ENCODE measurements around the gene SYNPO2.

Gene SYNPO2

DNA sequence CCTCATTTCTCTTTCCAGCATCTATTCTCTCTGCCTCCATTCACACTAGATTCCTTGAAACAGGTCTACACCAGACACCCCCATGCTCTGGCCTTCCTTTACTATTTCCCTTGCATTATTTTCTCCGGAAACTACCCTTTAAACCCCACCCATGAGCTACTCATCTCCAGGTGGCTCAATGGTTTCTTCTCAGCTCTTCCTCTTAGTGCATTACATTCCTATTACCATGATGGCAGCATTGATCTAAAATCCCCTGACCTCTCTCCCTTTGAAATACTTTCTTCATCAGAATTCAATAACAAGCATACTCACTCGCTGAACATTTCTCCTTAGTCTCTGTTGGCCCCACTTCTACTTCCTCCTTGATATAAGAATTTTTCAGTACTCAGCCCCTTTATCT is 94.6 kb downstream of the SYNPO2 start:
- Mint-ChIP-seq H3K27me3 (ENCODE audit: low read depth) (peaks cover 10% of the 10 kb centered on the region), H3K27ac (no peak overlapping the region), H3K36me3 (ENCODE audit: low read depth) (no peaks in the 10 kb centered on the region), H3K4me1 (ENCODE audit: low read depth) (no peaks in the 10 kb centered on the region), H3K9me3 (no peaks in the 10 kb centered on the region), H3K4me3 (no peak overlapping the region)

DNA sequence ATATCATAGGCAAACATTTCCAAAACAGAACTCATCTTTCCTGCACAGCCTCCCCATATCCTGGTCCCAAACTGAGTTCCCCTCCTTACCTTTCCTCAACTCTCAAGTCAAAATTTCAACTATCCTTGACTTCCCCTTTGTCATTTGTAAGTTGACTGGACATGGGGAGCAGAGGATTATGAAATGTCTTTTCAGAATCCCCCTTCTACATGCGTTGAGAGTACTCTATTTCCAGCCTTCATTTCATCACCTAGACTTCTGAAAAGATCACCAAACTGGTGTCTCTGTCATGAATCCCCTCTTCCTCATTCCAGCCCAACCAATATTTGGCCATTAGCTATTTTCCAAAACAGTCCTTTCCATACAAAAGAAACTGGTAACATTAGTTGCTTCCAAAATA is 95.2 kb downstream of the SYNPO2 start:
- Mint-ChIP-seq H3K27ac (no peak overlapping the region), H3K36me3 (ENCODE audit: low read depth) (no peaks in the 10 kb centered on the region), H3K4me3 (no peak overlapping the region), H3K9me3 (no peaks in the 10 kb centered on the region), H3K27me3 (ENCODE audit: low read depth) (peaks cover 10% of the 10 kb centered on the region), H3K4me1 (ENCODE audit: low read depth) (no peaks in the 10 kb centered on the region)

- H3K4me1 Mint-ChIP-seq (ENCODE audit: low read depth): no peaks in the 10 kb centered on the region
- H3K27me3 Mint-ChIP-seq (ENCODE audit: low read depth): peaks cover 10% of the 10 kb centered on the region
- H3K4me3 Mint-ChIP-seq: no peak overlapping the region
- H3K9me3 Mint-ChIP-seq: no peaks in the 10 kb centered on the region
- H3K27ac Mint-ChIP-seq: no peak overlapping the region
- H3K36me3 Mint-ChIP-seq (ENCODE audit: low read depth): no peaks in the 10 kb centered on the region
Observed at GRCh38 chr4:118985170-118986000, 96.7 kb downstream of the SYNPO2 start.

- peaks cover 4% of the 10 kb centered on the region for H3K27me3 Mint-ChIP-seq (ENCODE audit: low read depth)
- no peak overlapping the region for H3K4me3 Mint-ChIP-seq
- H3K36me3 Mint-ChIP-seq (ENCODE audit: low read depth): no peaks in the 10 kb centered on the region
- no peaks in the 10 kb centered on the region for H3K9me3 Mint-ChIP-seq
- H3K27ac Mint-ChIP-seq: no peak overlapping the region
- H3K4me1 Mint-ChIP-seq (ENCODE audit: low read depth): no peaks in the 10 kb centered on the region
Observed at GRCh38 chr4:118987959-118988634, 99.4 kb downstream of the SYNPO2 start.

DNA sequence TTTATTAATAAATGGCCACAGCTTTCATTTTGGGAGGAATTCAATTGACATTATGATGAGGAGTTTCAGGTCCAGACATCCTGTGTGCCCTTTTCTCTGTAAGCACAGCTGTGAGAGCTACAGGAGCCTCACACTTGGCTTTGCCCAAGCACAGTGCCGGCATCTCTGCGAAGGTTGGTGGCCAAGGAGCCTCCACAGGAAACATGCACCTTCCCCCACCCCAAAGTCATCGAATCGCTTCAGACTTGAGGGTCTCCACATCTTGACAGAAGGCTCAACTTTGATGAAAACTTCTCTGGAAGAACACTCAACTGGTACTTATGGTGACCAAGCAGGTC is 100.0 kb downstream of the SYNPO2 start:
- Mint-ChIP-seq H3K4me1 (ENCODE audit: low read depth) (no peaks in the 10 kb centered on the region), H3K4me3 (no peak overlapping the region), H3K27me3 (ENCODE audit: low read depth) (no peaks in the 10 kb centered on the region), H3K27ac (no peak overlapping the region), H3K9me3 (no peaks in the 10 kb centered on the region), H3K36me3 (ENCODE audit: low read depth) (no peaks in the 10 kb centered on the region)

GRCh38 chr4:118989098-118990080 is 100.7 kb downstream of the SYNPO2 start:
- Mint-ChIP-seq H3K4me3 (no peak overlapping the region), H3K36me3 (ENCODE audit: low read depth) (no peaks in the 10 kb centered on the region), H3K27me3 (ENCODE audit: low read depth) (no peaks in the 10 kb centered on the region), H3K4me1 (ENCODE audit: low read depth) (no peaks in the 10 kb centered on the region), H3K27ac (no peak overlapping the region), H3K9me3 (no peaks in the 10 kb centered on the region)

DNA sequence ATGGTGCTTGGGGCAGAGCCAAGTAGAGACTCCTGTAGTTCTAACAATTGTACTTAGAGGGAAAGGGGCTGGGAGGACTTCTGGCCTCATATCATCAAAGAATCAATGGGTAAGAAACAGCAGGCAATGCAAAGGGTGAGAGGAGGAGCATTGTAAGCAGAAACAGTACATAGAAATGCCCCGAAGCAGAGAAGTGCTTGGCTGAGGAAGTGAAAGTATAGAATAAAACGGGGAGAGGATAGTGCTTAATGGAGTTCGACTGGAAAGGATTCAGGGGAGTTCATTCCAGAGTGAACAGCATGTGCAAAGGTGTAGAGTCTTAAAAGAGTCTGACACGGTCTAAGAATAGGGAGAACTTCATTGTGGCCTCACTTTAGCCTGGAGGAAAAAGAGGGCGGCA is 103.0 kb downstream of the SYNPO2 start:
- H3K9me3 Mint-ChIP-seq: no peaks in the 10 kb centered on the region
- H3K36me3 Mint-ChIP-seq (ENCODE audit: low read depth): no peaks in the 10 kb centered on the region
- no peak overlapping the region for H3K4me3 Mint-ChIP-seq
- H3K27me3 Mint-ChIP-seq (ENCODE audit: low read depth): no peaks in the 10 kb centered on the region
- H3K4me1 Mint-ChIP-seq (ENCODE audit: low read depth): no peaks in the 10 kb centered on the region
- H3K27ac Mint-ChIP-seq: no peak overlapping the region

DNA sequence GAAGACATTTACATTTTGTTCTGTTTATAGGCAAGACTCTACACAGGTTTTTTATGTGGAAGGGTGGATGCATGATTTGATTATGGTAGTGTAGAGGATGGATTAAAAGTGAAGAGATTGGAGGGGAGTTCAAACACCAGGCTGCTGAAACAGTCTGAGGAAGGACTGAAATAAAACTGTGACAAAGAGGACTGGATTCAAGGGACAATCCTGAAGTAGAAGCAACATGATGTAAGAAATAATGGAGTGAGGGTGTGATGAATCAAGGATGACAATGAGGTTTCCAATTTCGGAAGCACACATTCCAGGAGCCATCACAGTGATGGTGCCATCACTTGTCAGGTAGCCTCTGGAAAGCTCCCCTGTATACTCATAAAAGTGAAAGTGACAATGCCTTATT is 103.5 kb downstream of the SYNPO2 start:
- H3K36me3 Mint-ChIP-seq (ENCODE audit: low read depth): no peaks in the 10 kb centered on the region
- no peak overlapping the region for H3K4me3 Mint-ChIP-seq
- no peaks in the 10 kb centered on the region for H3K4me1 Mint-ChIP-seq (ENCODE audit: low read depth)

GRCh38 chr4:118993333-118993732 is 104.7 kb downstream of the SYNPO2 start:
- H3K4me3 Mint-ChIP-seq: no peak overlapping the region
- no peaks in the 10 kb centered on the region for H3K36me3 Mint-ChIP-seq (ENCODE audit: low read depth)
- no peak overlapping the region for H3K27ac Mint-ChIP-seq
- no peaks in the 10 kb centered on the region for H3K4me1 Mint-ChIP-seq (ENCODE audit: low read depth)
- H3K27me3 Mint-ChIP-seq (ENCODE audit: low read depth): no peaks in the 10 kb centered on the region
- H3K9me3 Mint-ChIP-seq: no peaks in the 10 kb centered on the region

More for the DNA sequence above, 103.5 kb downstream of the SYNPO2 start:
- no peaks in the 10 kb centered on the region for H3K9me3 Mint-ChIP-seq
- H3K27me3 Mint-ChIP-seq (ENCODE audit: low read depth): no peaks in the 10 kb centered on the region
- H3K27ac Mint-ChIP-seq: no peak overlapping the region

DNA sequence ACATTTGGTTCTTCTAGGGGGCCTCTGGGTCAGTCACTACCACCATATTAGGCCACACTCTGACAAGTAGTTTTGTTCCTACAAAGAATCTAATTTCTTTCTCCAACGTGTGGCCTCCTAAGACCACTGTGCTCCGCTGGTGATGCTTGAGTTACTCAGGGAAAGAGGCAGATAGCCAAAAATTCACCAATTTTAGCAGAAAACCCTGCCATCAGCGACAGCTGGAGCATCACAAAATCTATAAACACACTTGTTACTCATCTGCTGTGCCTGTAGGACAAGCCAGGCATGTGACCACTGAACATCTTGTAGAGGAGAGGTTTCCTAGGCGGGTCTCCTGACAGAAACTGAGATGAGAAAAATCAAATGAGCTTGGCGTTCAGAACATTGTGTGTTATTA is 105.4 kb downstream of the SYNPO2 start:
- H3K36me3 Mint-ChIP-seq (ENCODE audit: low read depth): no peaks in the 10 kb centered on the region
- no peaks in the 10 kb centered on the region for H3K4me1 Mint-ChIP-seq (ENCODE audit: low read depth)

DNA sequence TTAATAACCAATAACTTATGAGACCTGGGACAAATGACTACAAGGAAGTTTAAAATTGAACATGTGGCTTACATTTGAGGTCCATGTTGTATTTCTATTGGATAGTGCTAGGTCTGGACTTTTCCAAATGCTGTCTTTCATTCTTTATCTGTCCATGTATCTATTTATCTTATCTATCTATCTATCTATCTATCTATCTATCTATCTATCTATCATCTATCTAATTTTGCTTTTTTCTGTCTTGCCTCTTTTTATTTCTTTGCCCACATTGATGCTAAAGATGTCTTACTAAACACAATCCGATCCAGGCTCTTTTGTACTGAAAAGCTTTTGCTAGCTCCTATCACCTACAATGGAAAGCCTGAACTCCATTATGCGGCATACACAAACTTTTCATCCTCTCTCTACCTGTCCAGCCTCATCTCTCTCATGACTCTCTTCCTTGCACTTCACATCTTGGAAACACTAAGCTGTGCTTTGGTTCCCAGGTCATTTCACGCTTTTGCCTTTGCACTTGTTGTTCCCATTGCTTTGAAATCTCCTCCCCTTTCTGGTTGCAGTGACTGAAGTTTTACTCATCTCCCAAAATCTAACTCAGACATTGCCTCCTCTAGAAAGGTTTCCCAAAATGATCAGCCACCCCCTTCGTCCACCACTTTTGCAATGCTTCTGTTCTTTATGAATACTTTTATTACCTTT is 107.2 kb downstream of the SYNPO2 start:
- Mint-ChIP-seq H3K27ac (no peak overlapping the region), H3K4me1 (ENCODE audit: low read depth) (no peaks in the 10 kb centered on the region), H3K27me3 (ENCODE audit: low read depth) (peaks cover 3% of the 10 kb centered on the region), H3K36me3 (ENCODE audit: low read depth) (no peaks in the 10 kb centered on the region), H3K4me3 (no peak overlapping the region), H3K9me3 (no peaks in the 10 kb centered on the region)

More for the DNA sequence above, 105.4 kb downstream of the SYNPO2 start:
- Mint-ChIP-seq H3K9me3 (no peaks in the 10 kb centered on the region), H3K4me3 (no peak overlapping the region), H3K27me3 (ENCODE audit: low read depth) (peaks cover 3% of the 10 kb centered on the region), H3K27ac (no peak overlapping the region)

GRCh38 chr4:118997601-118998000 is 108.9 kb downstream of the SYNPO2 start:
- H3K4me1 Mint-ChIP-seq (ENCODE audit: low read depth): no peaks in the 10 kb centered on the region
- H3K27ac Mint-ChIP-seq: no peak overlapping the region
- H3K4me3 Mint-ChIP-seq: no peak overlapping the region
- H3K36me3 Mint-ChIP-seq (ENCODE audit: low read depth): no peaks in the 10 kb centered on the region
- H3K27me3 Mint-ChIP-seq (ENCODE audit: low read depth): peaks cover 5% of the 10 kb centered on the region
- H3K9me3 Mint-ChIP-seq: no peaks in the 10 kb centered on the region

DNA sequence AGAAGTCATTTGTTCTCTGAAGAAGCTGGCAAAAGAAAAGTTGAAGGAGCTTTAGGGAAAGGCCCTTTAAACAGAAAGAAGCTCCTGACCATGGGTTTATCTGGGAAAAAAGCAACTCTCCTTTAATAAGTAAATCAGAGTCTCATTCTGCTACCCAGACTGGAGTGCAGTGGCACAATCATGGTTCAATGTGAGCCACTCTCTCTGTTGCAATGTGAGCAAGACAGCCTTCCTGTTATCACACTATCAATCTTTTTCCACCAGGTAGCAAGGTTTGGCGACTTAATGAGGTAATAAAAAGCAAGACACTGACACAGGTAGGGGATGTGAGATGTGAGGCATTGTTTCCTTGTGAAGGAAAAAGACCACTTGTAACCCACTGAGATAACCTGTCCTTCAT is 111.3 kb downstream of the SYNPO2 start:
- Mint-ChIP-seq H3K9me3 (no peaks in the 10 kb centered on the region), H3K4me3 (no peak overlapping the region), H3K27ac (no peak overlapping the region), H3K36me3 (ENCODE audit: low read depth) (no peaks in the 10 kb centered on the region), H3K27me3 (ENCODE audit: low read depth) (peaks cover 6% of the 10 kb centered on the region), H3K4me1 (ENCODE audit: low read depth) (no peaks in the 10 kb centered on the region)

- Mint-ChIP-seq H3K4me3 (no peak overlapping the region), H3K27ac (no peak overlapping the region), H3K9me3 (no peaks in the 10 kb centered on the region), H3K27me3 (ENCODE audit: low read depth) (peaks cover 6% of the 10 kb centered on the region), H3K36me3 (ENCODE audit: low read depth) (no peaks in the 10 kb centered on the region), H3K4me1 (ENCODE audit: low read depth) (no peaks in the 10 kb centered on the region)
Observed at GRCh38 chr4:119000400-119000799, 111.7 kb downstream of the SYNPO2 start.

Data from T-helper 1 cell treated with Interleukin-12 subunit alpha and Interleukin-12 subunit beta and Interleukin-4 antibody, amounts not matched to agents 30 μg/mL and 1 μg/mL, for 36 hours (primary cell).